ENCODE results near the gene SDF4. TPM values are rescaled to one million over a fixed set of nuclear protein-coding genes. Genes with fewer than 3 reads are reported as not detected.

Gene SDF4
- total RNA-seq, 2 donors from 2014 or later, result 85.9 to 95.6 TPM

DNA sequence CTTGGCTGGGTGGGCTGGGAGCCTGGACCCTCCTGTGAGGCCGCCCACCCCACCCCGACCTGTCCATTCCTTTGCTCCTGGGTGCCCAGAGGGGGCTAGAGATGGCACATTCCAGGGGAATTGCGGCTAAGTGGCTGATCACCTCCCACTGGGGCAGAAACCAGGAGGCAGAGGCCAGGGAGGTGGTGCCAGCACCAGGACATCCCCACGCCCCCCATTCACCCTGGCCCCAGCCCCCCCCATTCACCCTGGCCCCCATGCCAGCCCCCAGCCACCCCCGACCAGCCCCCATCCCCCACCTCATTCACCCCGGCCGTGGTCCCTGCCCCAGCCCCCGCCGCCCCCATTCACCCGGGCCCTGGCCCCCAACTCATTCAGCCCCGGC lies 8.5 kb upstream of the SDF4 start:
- no peak overlapping the region for H3K4me3 ChIP-seq (ENCODE audit: low read length)
- H3K9me3 ChIP-seq (ENCODE audit: control insufficient read depth, low read length), result no peaks in the 10 kb centered on the region
- Mint-ChIP-seq H3K36me3 (ENCODE audit: low read depth) (no peaks in the 10 kb centered on the region), H3K4me3 (no peak overlapping the region), H3K27me3 (ENCODE audit: insufficient read depth) (no peaks in the 10 kb centered on the region), H3K27ac (no peak overlapping the region), H3K4me1 (no peaks in the 10 kb centered on the region), H3K9me3 (no peaks in the 10 kb centered on the region)
- no peaks in the 10 kb centered on the region for H3K4me1 ChIP-seq (ENCODE audit: control insufficient read depth, insufficient read depth, low read length)
- WGBS, 2 experiments (ENCODE audit: insufficient coverage in 1 of 2, insufficient read length in 1 of 2), result 87% methylated on average over 7 of the region's 11 CpGs; no CpG with 5 or more reads in 1 of the 2 experiments
- no peak for DNase-seq
- H3K36me3 ChIP-seq (ENCODE audit: control insufficient read depth, insufficient read depth, low read length), result no peaks in the 10 kb centered on the region
- no peaks in the 10 kb centered on the region for H3K27me3 ChIP-seq (ENCODE audit: control insufficient read depth, insufficient read depth, low read length, poor library complexity, severe bottlenecking)
- no peak overlapping the region for H3K27ac ChIP-seq (ENCODE audit: low read depth, low read length)
- TF ChIP-seq, protein P1, sequence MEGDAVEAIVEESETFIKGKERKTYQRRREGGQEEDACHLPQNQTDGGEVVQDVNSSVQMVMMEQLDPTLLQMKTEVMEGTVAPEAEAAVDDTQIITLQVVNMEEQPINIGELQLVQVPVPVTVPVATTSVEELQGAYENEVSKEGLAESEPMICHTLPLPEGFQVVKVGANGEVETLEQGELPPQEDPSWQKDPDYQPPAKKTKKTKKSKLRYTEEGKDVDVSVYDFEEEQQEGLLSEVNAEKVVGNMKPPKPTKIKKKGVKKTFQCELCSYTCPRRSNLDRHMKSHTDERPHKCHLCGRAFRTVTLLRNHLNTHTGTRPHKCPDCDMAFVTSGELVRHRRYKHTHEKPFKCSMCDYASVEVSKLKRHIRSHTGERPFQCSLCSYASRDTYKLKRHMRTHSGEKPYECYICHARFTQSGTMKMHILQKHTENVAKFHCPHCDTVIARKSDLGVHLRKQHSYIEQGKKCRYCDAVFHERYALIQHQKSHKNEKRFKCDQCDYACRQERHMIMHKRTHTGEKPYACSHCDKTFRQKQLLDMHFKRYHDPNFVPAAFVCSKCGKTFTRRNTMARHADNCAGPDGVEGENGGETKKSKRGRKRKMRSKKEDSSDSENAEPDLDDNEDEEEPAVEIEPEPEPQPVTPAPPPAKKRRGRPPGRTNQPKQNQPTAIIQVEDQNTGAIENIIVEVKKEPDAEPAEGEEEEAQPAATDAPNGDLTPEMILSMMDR (conservative IDR thresholded peaks at IDR 0.05), result no peak
- no peak overlapping the region for H3K9ac ChIP-seq (ENCODE audit: extremely low read depth, low read length, poor library complexity, severe bottlenecking)

DNA sequence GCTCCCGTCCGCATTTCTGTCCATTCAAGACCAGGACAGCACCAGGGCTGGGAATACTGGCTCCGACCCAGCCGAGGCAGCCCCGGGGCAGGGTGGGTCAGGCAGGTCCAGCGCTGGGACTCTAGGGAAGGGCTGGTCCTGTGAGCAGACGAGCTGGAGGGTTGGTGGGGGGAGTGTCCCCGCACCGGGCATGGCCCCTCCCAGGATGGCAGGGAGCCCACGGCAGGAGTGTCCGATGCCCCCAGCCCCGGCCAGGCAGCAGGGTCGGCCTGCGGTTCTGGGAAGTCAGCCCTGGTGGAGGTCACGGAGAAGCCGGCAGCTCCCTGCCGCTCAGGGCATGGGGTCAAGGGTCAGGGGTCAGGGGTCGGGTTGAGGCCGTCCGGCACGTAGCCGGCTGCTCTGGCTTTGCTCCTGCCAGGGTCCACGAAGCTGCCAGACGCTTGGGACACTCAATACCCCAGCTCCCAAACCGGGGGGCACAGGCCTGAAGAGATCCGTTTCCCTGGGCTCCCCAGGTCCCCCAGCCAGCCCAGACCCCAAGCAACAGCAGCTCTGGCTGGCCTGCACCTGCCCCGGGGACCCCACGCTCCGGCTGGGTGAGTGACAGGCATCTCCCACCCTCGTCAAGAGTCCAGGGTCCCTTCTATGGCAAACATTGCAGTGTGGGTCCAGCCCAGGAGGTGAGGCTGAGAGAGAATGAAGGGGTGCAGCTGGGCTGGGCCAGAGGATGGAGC lies 8.0 kb upstream of the SDF4 start:
- DNase-seq, result no peak
- TF ChIP-seq, protein P1 (conservative IDR thresholded peaks at IDR 0.05), result no peak
- Mint-ChIP-seq H3K36me3 (ENCODE audit: low read depth) (no peaks in the 10 kb centered on the region), H3K27ac (no peak overlapping the region), H3K27me3 (ENCODE audit: insufficient read depth) (no peaks in the 10 kb centered on the region), H3K4me1 (no peaks in the 10 kb centered on the region), H3K9me3 (no peaks in the 10 kb centered on the region), H3K4me3 (no peak overlapping the region)
- Histone ChIP-seq H3K9me3 (ENCODE audit: control insufficient read depth, low read length) (no peaks in the 10 kb centered on the region), H3K4me3 (ENCODE audit: low read length) (no peak overlapping the region), H3K4me1 (ENCODE audit: control insufficient read depth, insufficient read depth, low read length) (no peaks in the 10 kb centered on the region), H3K36me3 (ENCODE audit: control insufficient read depth, insufficient read depth, low read length) (no peaks in the 10 kb centered on the region), H3K9ac (ENCODE audit: extremely low read depth, low read length, poor library complexity, severe bottlenecking) (no peak overlapping the region), H3K27me3 (ENCODE audit: control insufficient read depth, insufficient read depth, low read length, poor library complexity, severe bottlenecking) (no peaks in the 10 kb centered on the region), H3K27ac (ENCODE audit: low read depth, low read length) (no peak overlapping the region)
- 87 to 88% methylated on average over 19 to 30 of the region's 30 CpGs for WGBS, 2 experiments (ENCODE audit: insufficient coverage in 1 of 2, insufficient read length in 1 of 2)

GRCh38 chr1:1239227-1239613 lies 7.4 kb upstream of the SDF4 start:
- 86 to 100% methylated on average over 6 to 15 of the region's 15 CpGs for WGBS, 2 experiments (ENCODE audit: insufficient coverage in 1 of 2, insufficient read length in 1 of 2)
- TF ChIP-seq, protein P1 (conservative IDR thresholded peaks at IDR 0.05), result peak; percentile 29
- H3K27me3 Mint-ChIP-seq (ENCODE audit: insufficient read depth), result no peaks in the 10 kb centered on the region
- H3K9me3 Mint-ChIP-seq, result no peaks in the 10 kb centered on the region
- Histone ChIP-seq H3K9ac (ENCODE audit: extremely low read depth, low read length, poor library complexity, severe bottlenecking) (no peak overlapping the region), H3K27me3 (ENCODE audit: control insufficient read depth, insufficient read depth, low read length, poor library complexity, severe bottlenecking) (no peaks in the 10 kb centered on the region), H3K27ac (ENCODE audit: low read depth, low read length) (no peak overlapping the region), H3K4me3 (ENCODE audit: low read length) (no peak overlapping the region), H3K9me3 (ENCODE audit: control insufficient read depth, low read length) (no peaks in the 10 kb centered on the region), H3K4me1 (ENCODE audit: control insufficient read depth, insufficient read depth, low read length) (no peaks in the 10 kb centered on the region), H3K36me3 (ENCODE audit: control insufficient read depth, insufficient read depth, low read length) (no peaks in the 10 kb centered on the region)
- H3K4me3 Mint-ChIP-seq, result no peak overlapping the region
- DNase-seq, result no peak
- no peak overlapping the region for H3K27ac Mint-ChIP-seq
- peaks cover 5% of the 10 kb centered on the region for H3K36me3 Mint-ChIP-seq (ENCODE audit: low read depth)
- peaks cover under 1% of the 10 kb centered on the region for H3K4me1 Mint-ChIP-seq

Data from endodermal cell (in vitro differentiated cells).